Naive thymus-derived CD4-positive, alpha-beta T cell (primary cell): ENCODE measurements around the gene HMCN1. TPM values are rescaled to one million over a fixed set of nuclear protein-coding genes. Genes with fewer than 3 reads are reported as not detected.

ENCODE experiments used
- ATAC-seq: fragments of 150-1000 bp; cut with Tn5 transposase; 2 replicates; pipeline ENCODE4 v1.10.0; 2021; ENCODE audit warnings: mild to moderate bottlenecking, moderate library complexity
- CTCF ChIA-PET: fragments of 350-600 bp; sonication (Branson Sonifier 250); formaldehyde crosslinking; loops from one replicate; lab custom pipeline; 2021; ENCODE audit warnings: antibody characterized with exemption; lab: Charles Lee
- POLR2A ChIA-PET: fragments of 350-600 bp; sonication (Branson Sonifier 250); formaldehyde crosslinking; loops from one replicate; lab custom pipeline; 2021; ENCODE audit warnings: antibody characterized with exemption, inconsistent platforms; lab: Charles Lee
- DNase-seq, 9 donors: peaks; one replicate each; pipeline versions ENCODE4 v3.0.0 to v3.0.0-alpha.2; 2020 to 2022; ENCODE audit warnings: mixed read lengths in 1 of 9
- H3K27ac ChIP-seq: one replicate; pipeline ENCODE4 v1.7.0; 2013; ENCODE audit warnings: mild to moderate bottlenecking, low read depth, low read length, moderate library complexity
- H3K27me3 ChIP-seq, 2 donors: one replicate each; pipeline ENCODE4 v1.7.0; 2013; ENCODE audit warnings: low read length in 2 of 2, mild to moderate bottlenecking in 2 of 2, moderate library complexity in 2 of 2; ENCODE audit not compliant: control insufficient read depth in 2 of 2, insufficient read depth in 2 of 2
- H3K36me3 ChIP-seq, 3 experiments: 1 replicate in 2 of 3; 2 replicates in 1 of 3; pipeline ENCODE4 v1.7.0; 2013; ENCODE audit warnings: low read length in 3 of 3, mild to moderate bottlenecking in 3 of 3, moderate library complexity in 1 of 3; ENCODE audit not compliant: insufficient read depth in 3 of 3, control insufficient read depth in 2 of 3
- H3K4me1 ChIP-seq, 2 donors: one replicate each; pipeline ENCODE4 v1.7.0; 2013; ENCODE audit warnings: low read length in 2 of 2, mild to moderate bottlenecking in 2 of 2, moderate library complexity in 1 of 2; ENCODE audit not compliant: control insufficient read depth in 2 of 2, insufficient read depth in 2 of 2
- H3K4me3 ChIP-seq: 2 replicates; pipeline ENCODE4 v1.7.0; 2013; ENCODE audit warnings: mild to moderate bottlenecking, low read length
- H3K9me3 ChIP-seq, 3 experiments: 1 replicate in 2 of 3; 2 replicates in 1 of 3; pipeline ENCODE4 v1.7.0; 2013; ENCODE audit warnings: low read length in 3 of 3; ENCODE audit not compliant: control insufficient read depth in 2 of 3
- H3K27ac Mint-ChIP-seq, 9 donors: one replicate each; pipeline ENCODE4 v1.8.0; 2020 to 2022; ENCODE audit warnings: mixed read lengths in 9 of 9, mild to moderate bottlenecking in 8 of 9, moderate library complexity in 5 of 9, inconsistent platforms in 2 of 9
- H3K27me3 Mint-ChIP-seq, 5 donors: one replicate each; pipeline ENCODE4 v1.8.0; 2021 to 2022; ENCODE audit warnings: mixed read lengths in 5 of 5, mild to moderate bottlenecking in 1 of 5
- H3K36me3 Mint-ChIP-seq, 5 donors: one replicate each; pipeline ENCODE4 v1.8.0; 2020 to 2022; ENCODE audit warnings: mixed read lengths in 5 of 5, mild to moderate bottlenecking in 3 of 5, inconsistent platforms in 1 of 5
- H3K4me1 Mint-ChIP-seq, 7 donors: one replicate each; pipeline ENCODE4 v1.8.0; 2020 to 2022; ENCODE audit warnings: mixed read lengths in 7 of 7, mild to moderate bottlenecking in 3 of 7, inconsistent platforms in 1 of 7
- H3K4me3 Mint-ChIP-seq, 10 donors: one replicate each; pipeline ENCODE4 v1.8.0; 2020 to 2022; ENCODE audit warnings: mild to moderate bottlenecking in 10 of 10, mixed read lengths in 10 of 10, moderate library complexity in 6 of 10, inconsistent platforms in 2 of 10
- H3K9me3 Mint-ChIP-seq, 11 donors: one replicate each; pipeline ENCODE4 v1.8.0; 2020 to 2022; ENCODE audit warnings: mixed read lengths in 11 of 11, mild to moderate bottlenecking in 4 of 11, inconsistent platforms in 1 of 11, moderate library complexity in 1 of 11
- intact Hi-C, 2 donors: fragments of 100-400 bp; cut with micrococcal nuclease; formaldehyde crosslinking; loops; one replicate each; pipeline ENCODE4 v1.15.1; 2023
- polyA plus RNA-seq, 2 donors: library from polyadenylated mRNA; unstranded; fragments of 300-500 nt; fragmentation: Illumina TruSeq; gene quantifications; one replicate each; pipeline ENCODE4 v1.2.3, GENCODE V29; 2021
- total RNA-seq, 6 experiments: library from RNA in 5 of 6; stranded (reverse) in 5 of 6; gene quantifications; 1 replicate in 5 of 6; 2 replicates in 1 of 6; pipeline ENCODE4 v1.2.3 and lab custom pipeline; 2021 to 2026

HMCN1 gene
- total and polyA plus RNA-seq, 7 experiments from 2014 or later, result under 0.01 to 0.19 (median 0.16) TPM; not detected in 3

- POLR2A ChIA-PET, result no interaction called here
- H3K27ac ChIP-seq, result no peak overlapping the region
- ATAC-seq (no peak), DNase-seq (no peak)
- Mint-ChIP-seq H3K27ac (no peak overlapping the region), H3K4me1 (no peaks in the 10 kb centered on the region), H3K9me3 (no peaks in the 10 kb centered on the region), H3K4me3 (no peak overlapping the region), H3K36me3 (no peaks in the 10 kb centered on the region), H3K27me3 (peaks cover 0 to 23% (median 8%) of the 10 kb centered on the region in 5 donors)
- H3K36me3 ChIP-seq, result no peaks in the 10 kb centered on the region
- no peak overlapping the region for H3K4me3 ChIP-seq
- intact Hi-C loops, result no loop called here
- no peaks in the 10 kb centered on the region for H3K27me3 ChIP-seq
- CTCF ChIA-PET, result no interaction called here
- no peaks in the 10 kb centered on the region for H3K4me1 ChIP-seq
- no peaks in the 10 kb centered on the region for H3K9me3 ChIP-seq
These were observed 109.8 kb downstream of the HMCN1 start for GRCh38 chr1:185843986-185844385.

DNA sequence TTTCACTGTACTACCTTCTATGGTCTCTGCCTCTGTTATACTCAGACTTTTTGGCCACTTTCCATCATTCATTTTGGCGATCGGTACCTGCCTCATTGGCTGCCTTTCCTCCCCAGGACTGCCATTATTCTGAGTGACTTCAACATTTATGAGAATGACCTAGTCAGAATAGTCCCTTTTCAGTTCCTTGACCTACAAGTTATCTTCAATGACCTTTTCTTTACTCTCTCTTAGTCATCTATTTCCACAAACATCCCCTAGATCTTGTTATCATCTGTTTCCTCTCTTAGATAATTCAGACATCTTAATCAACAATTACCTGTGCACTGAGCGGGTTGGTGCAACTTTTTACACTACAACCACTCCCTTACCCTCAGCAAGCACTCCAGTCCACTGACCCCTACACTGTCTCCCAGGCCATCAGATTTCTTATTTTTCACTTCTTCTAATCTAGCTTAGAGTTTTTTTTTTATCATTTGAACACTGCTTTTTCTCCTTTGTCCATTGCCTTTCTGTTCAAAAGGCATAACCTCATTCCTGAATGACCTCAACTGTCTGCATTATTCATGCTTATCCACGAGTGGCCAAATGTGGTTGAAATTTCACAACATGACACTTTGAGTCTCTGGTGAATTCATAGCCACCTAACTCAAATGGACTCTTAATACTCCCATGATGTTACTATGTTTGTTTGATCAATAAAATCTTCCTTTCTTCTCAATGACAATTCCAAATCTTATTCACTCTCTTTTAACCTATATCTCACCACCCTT is 112.7 kb downstream of the HMCN1 start:
- Histone ChIP-seq H3K9me3 (no peaks in the 10 kb centered on the region), H3K27me3 (no peaks in the 10 kb centered on the region), H3K36me3 (no peaks in the 10 kb centered on the region), H3K4me3 (no peak overlapping the region), H3K4me1 (no peaks in the 10 kb centered on the region), H3K27ac (no peak overlapping the region)
- Mint-ChIP-seq H3K9me3 (no peaks in the 10 kb centered on the region), H3K4me3 (no peak overlapping the region), H3K27me3 (peaks cover 2 to 14% (median 9%) of the 10 kb centered on the region in 5 donors), H3K36me3 (no peaks in the 10 kb centered on the region), H3K27ac (no peak overlapping the region), H3K4me1 (no peaks in the 10 kb centered on the region)
- no peak for DNase-seq
- POLR2A ChIA-PET, result no interaction called here
- ATAC-seq, result no peak
- CTCF ChIA-PET, result no interaction called here
- intact Hi-C loops, result no loop called here

GRCh38 chr1:185849014-185849413 is 114.8 kb downstream of the HMCN1 start:
- no peaks in the 10 kb centered on the region for H3K4me1 Mint-ChIP-seq
- Histone ChIP-seq H3K9me3 (no peaks in the 10 kb centered on the region), H3K27me3 (no peaks in the 10 kb centered on the region), H3K4me3 (no peak overlapping the region), H3K4me1 (no peaks in the 10 kb centered on the region), H3K36me3 (no peaks in the 10 kb centered on the region), H3K27ac (no peak overlapping the region)
- ChIA-PET CTCF (no interaction called here), POLR2A (no interaction called here)
- ATAC-seq (no peak), DNase-seq (no peak)
- H3K27me3 Mint-ChIP-seq, result peaks cover 0 to 13% (median 8%) of the 10 kb centered on the region in 5 donors
- intact Hi-C loops, result no loop called here
- H3K27ac Mint-ChIP-seq, result no peak overlapping the region
- H3K36me3 Mint-ChIP-seq, result no peaks in the 10 kb centered on the region
- H3K9me3 Mint-ChIP-seq, result no peaks in the 10 kb centered on the region
- H3K4me3 Mint-ChIP-seq, result no peak overlapping the region

DNA sequence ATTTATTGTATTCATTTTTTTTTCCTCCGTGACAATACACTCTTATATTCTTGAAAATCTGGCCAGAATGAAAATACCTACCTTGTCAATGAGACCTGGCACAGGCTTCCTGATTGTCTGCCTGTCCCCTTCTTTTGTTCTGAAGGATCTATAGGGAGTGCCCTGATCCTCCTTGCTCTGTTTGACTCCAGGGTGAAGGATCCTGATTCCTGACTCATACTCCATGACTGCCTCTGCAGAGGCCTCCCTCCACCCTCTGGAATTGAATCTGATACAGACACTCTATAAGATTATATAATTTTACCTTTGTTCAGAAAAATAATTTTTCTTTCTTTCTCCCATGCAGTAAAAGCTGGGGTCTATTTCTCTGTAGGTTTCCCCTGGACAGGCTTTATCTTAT is 116.2 kb downstream of the HMCN1 start:
- H3K27me3 Mint-ChIP-seq, result peaks cover 5 to 15% (median 12%) of the 10 kb centered on the region in 5 donors
- DNase-seq (no peak), ATAC-seq (no peak)
- H3K9me3 Mint-ChIP-seq, result no peaks in the 10 kb centered on the region
- no peaks in the 10 kb centered on the region for H3K4me1 Mint-ChIP-seq
- H3K27me3 ChIP-seq, result no peaks in the 10 kb centered on the region
- no peaks in the 10 kb centered on the region for H3K9me3 ChIP-seq
- H3K27ac ChIP-seq, result no peak overlapping the region
- no peak overlapping the region for H3K4me3 Mint-ChIP-seq
- no peaks in the 10 kb centered on the region for H3K36me3 Mint-ChIP-seq
- ChIA-PET CTCF (no interaction called here), POLR2A (no interaction called here)
- H3K27ac Mint-ChIP-seq, result no peak overlapping the region
- H3K4me1 ChIP-seq, result no peaks in the 10 kb centered on the region
- no peaks in the 10 kb centered on the region for H3K36me3 ChIP-seq
- no peak overlapping the region for H3K4me3 ChIP-seq
- intact Hi-C loops, result no loop called here

DNA sequence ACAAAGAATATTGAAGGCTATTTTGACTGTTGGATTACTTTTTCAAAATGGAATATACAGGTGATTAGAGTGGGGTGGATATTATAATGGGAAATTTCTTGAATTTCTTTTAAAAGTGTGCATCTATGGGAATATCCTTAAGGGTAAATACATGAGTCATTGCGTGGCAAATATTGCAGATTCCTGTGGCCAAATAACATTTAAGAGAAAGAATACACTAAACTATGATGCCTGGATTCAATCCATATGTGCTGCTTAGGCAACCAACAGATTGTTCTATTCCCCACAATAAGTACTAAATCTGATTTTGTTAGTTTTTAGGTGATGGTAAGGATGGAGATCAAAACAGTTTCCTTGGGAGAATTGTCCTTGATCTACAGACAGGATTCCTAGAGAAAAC is 119.5 kb downstream of the HMCN1 start:
- Mint-ChIP-seq H3K4me1 (no peaks in the 10 kb centered on the region), H3K27me3 (peaks cover 5 to 17% (median 15%) of the 10 kb centered on the region in 5 donors)
- POLR2A ChIA-PET, result no interaction called here

GRCh38 chr1:185856482-185856881 is 122.3 kb downstream of the HMCN1 start:
- intact Hi-C loops, result no loop called here
- Mint-ChIP-seq H3K27ac (no peak overlapping the region), H3K27me3 (peaks cover 6 to 16% (median 9%) of the 10 kb centered on the region in 5 donors), H3K4me1 (no peaks in the 10 kb centered on the region), H3K9me3 (no peaks in the 10 kb centered on the region), H3K4me3 (no peak overlapping the region), H3K36me3 (no peaks in the 10 kb centered on the region)
- Histone ChIP-seq H3K27ac (no peak overlapping the region), H3K4me3 (no peak overlapping the region), H3K4me1 (no peaks in the 10 kb centered on the region), H3K9me3 (no peaks in the 10 kb centered on the region), H3K27me3 (no peaks in the 10 kb centered on the region), H3K36me3 (no peaks in the 10 kb centered on the region)
- CTCF ChIA-PET, result no interaction called here
- ATAC-seq (no peak), DNase-seq (no peak)
- POLR2A ChIA-PET, result no interaction called here

More for the DNA sequence above, 119.5 kb downstream of the HMCN1 start:
- Histone ChIP-seq H3K36me3 (no peaks in the 10 kb centered on the region), H3K27me3 (no peaks in the 10 kb centered on the region), H3K4me1 (no peaks in the 10 kb centered on the region), H3K4me3 (no peak overlapping the region), H3K27ac (no peak overlapping the region), H3K9me3 (no peaks in the 10 kb centered on the region)
- no peak for ATAC-seq
- no peak for DNase-seq
- Mint-ChIP-seq H3K27ac (no peak overlapping the region), H3K36me3 (no peaks in the 10 kb centered on the region), H3K9me3 (no peaks in the 10 kb centered on the region), H3K4me3 (no peak overlapping the region)
- CTCF ChIA-PET, result no interaction called here
- intact Hi-C loops, result no loop called here

- Mint-ChIP-seq H3K4me1 (no peaks in the 10 kb centered on the region), H3K27ac (no peak overlapping the region), H3K9me3 (no peaks in the 10 kb centered on the region), H3K4me3 (no peak overlapping the region), H3K27me3 (peaks cover 4 to 19% (median 11%) of the 10 kb centered on the region in 5 donors), H3K36me3 (no peaks in the 10 kb centered on the region)
- POLR2A ChIA-PET, result no interaction called here
- Histone ChIP-seq H3K36me3 (no peaks in the 10 kb centered on the region), H3K27me3 (no peaks in the 10 kb centered on the region), H3K4me3 (no peak overlapping the region), H3K27ac (no peak overlapping the region), H3K4me1 (no peaks in the 10 kb centered on the region), H3K9me3 (no peaks in the 10 kb centered on the region)
- DNase-seq (no peak), ATAC-seq (no peak)
- intact Hi-C loops, result no loop called here
- CTCF ChIA-PET, result no interaction called here
These were observed 123.3 kb downstream of the HMCN1 start for GRCh38 chr1:185857442-185857841.
